ENCODE results near the gene DEPDC4. TPM values are rescaled to one million over a fixed set of nuclear protein-coding genes. Genes with fewer than 3 reads are reported as not detected.

Gene DEPDC4
- total RNA-seq, 2 donors from 2014 or later = 4.8 to 7.3 TPM

DNA sequence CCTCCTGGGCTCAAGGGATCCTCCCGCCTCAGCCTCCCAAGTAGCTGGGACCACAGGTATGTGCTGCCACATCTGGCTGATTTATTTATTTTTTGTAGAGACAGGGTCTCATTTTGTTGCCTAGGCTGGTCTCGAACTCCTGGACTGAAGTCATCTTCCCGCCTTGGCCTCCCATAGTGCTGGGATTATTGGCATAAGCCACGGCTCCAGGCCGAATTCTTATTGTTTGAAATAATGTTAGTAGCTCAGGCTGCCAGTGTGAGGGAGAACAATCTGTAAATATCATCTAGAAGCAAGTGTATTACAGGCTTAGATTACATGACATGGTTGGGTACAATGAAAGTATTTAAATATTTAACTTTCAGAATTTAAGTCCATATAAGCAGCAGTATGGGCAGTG, 58.0 kb downstream of the DEPDC4 start:
- peaks cover 52% of the 10 kb centered on the region for H3K36me3 Mint-ChIP-seq (ENCODE audit: low read depth)
- TF ChIP-seq, protein P1, sequence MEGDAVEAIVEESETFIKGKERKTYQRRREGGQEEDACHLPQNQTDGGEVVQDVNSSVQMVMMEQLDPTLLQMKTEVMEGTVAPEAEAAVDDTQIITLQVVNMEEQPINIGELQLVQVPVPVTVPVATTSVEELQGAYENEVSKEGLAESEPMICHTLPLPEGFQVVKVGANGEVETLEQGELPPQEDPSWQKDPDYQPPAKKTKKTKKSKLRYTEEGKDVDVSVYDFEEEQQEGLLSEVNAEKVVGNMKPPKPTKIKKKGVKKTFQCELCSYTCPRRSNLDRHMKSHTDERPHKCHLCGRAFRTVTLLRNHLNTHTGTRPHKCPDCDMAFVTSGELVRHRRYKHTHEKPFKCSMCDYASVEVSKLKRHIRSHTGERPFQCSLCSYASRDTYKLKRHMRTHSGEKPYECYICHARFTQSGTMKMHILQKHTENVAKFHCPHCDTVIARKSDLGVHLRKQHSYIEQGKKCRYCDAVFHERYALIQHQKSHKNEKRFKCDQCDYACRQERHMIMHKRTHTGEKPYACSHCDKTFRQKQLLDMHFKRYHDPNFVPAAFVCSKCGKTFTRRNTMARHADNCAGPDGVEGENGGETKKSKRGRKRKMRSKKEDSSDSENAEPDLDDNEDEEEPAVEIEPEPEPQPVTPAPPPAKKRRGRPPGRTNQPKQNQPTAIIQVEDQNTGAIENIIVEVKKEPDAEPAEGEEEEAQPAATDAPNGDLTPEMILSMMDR (conservative IDR thresholded peaks at IDR 0.05) = no peak
- Histone ChIP-seq H3K4me1 (ENCODE audit: control insufficient read depth, insufficient read depth, low read length) (no peaks in the 10 kb centered on the region), H3K27ac (ENCODE audit: low read depth, low read length) (no peak overlapping the region), H3K9me3 (ENCODE audit: control insufficient read depth, low read length) (no peaks in the 10 kb centered on the region), H3K36me3 (ENCODE audit: control insufficient read depth, insufficient read depth, low read length) (peaks cover 66% of the 10 kb centered on the region), H3K27me3 (ENCODE audit: control insufficient read depth, insufficient read depth, low read length, poor library complexity, severe bottlenecking) (no peaks in the 10 kb centered on the region), H3K9ac (ENCODE audit: extremely low read depth, low read length, poor library complexity, severe bottlenecking) (no peak overlapping the region), H3K4me3 (ENCODE audit: low read length) (no peak overlapping the region)
- no peaks in the 10 kb centered on the region for H3K4me1 Mint-ChIP-seq
- H3K4me3 Mint-ChIP-seq = no peak overlapping the region
- H3K9me3 Mint-ChIP-seq = no peaks in the 10 kb centered on the region
- no peak overlapping the region for H3K27ac Mint-ChIP-seq
- no peak for DNase-seq
- no peaks in the 10 kb centered on the region for H3K27me3 Mint-ChIP-seq (ENCODE audit: insufficient read depth)
- WGBS, 2 experiments (ENCODE audit: insufficient coverage in 1 of 2, insufficient read length in 1 of 2) = 92 to 94% methylated on average over 2 to 5 of the region's 5 CpGs

DNA sequence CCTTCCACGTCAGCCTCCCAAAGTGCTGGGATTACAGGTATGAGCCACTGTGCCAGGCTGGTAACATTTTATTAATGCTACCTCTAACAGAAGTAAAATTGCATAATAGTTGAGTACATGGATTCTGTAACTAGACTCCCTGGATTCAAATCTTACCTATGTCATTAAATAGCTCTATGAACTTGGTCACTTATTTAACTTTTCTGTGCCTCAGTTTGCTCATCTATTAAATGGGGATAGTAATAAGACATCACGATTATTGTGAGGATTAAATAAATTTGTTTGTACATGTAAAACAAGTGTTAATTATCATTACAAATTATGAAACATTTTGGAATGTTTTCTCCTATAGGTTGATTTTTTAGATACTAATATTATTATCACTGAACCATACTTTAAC, 59.6 kb downstream of the DEPDC4 start:
- TF ChIP-seq, protein P1 (conservative IDR thresholded peaks at IDR 0.05) = no peak
- H3K27me3 Mint-ChIP-seq (ENCODE audit: insufficient read depth) = no peaks in the 10 kb centered on the region
- H3K4me3 Mint-ChIP-seq = no peak overlapping the region
- peaks cover 45% of the 10 kb centered on the region for H3K36me3 Mint-ChIP-seq (ENCODE audit: low read depth)
- Histone ChIP-seq H3K9ac (ENCODE audit: extremely low read depth, low read length, poor library complexity, severe bottlenecking) (no peak overlapping the region), H3K4me1 (ENCODE audit: control insufficient read depth, insufficient read depth, low read length) (no peaks in the 10 kb centered on the region), H3K27me3 (ENCODE audit: control insufficient read depth, insufficient read depth, low read length, poor library complexity, severe bottlenecking) (no peaks in the 10 kb centered on the region), H3K27ac (ENCODE audit: low read depth, low read length) (no peak overlapping the region), H3K9me3 (ENCODE audit: control insufficient read depth, low read length) (no peaks in the 10 kb centered on the region), H3K36me3 (ENCODE audit: control insufficient read depth, insufficient read depth, low read length) (peaks cover 55% of the 10 kb centered on the region), H3K4me3 (ENCODE audit: low read length) (no peak overlapping the region)
- no peaks in the 10 kb centered on the region for H3K9me3 Mint-ChIP-seq
- WGBS, 2 experiments (ENCODE audit: insufficient coverage in 1 of 2, insufficient read length in 1 of 2) = 86% methylated on average over 1 of the region's 2 CpGs; no CpG with 5 or more reads in 1 of the 2 experiments
- no peaks in the 10 kb centered on the region for H3K4me1 Mint-ChIP-seq
- DNase-seq = no peak
- no peak overlapping the region for H3K27ac Mint-ChIP-seq

DNA sequence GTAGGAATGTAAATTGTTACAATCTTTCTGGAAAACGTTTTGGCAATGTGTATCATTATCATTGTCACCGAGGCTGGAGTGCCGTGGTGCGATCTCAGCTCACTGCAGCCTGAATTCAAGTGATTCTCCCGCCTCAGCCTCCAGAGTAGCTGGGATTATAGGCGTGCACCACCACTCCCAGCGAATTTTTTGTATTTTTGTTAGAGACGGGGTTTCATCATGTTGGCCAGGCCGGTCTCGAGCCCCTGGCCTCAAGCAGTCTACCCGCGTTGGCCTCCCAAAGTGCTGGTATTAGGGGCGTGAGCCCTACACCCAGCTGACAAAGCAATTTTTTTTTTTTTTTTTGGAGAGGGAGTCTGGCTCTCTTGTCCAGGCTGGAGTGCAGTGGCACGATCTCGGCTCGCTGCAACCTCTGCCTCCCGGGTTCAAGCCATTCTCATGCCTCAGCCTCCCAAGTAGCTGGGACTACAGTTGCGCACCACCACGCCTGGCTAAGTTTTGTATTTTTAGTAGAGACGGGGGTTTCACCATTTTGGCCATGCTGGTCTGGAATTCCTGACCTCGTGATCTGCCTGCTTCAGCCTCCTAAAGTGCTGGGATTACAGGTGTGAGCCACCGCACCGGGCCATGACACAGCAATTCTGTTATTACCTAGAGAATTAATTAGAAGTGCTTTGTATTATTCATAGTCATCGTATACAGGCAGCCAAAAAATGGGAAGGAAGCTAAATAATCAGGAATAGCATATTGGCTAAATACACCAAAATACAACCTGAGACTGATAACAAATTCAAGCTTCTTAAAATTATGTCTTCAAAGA, 65.1 kb downstream of the DEPDC4 start:
- Histone ChIP-seq H3K9me3 (ENCODE audit: control insufficient read depth, low read length) (no peaks in the 10 kb centered on the region), H3K27me3 (ENCODE audit: control insufficient read depth, insufficient read depth, low read length, poor library complexity, severe bottlenecking) (no peaks in the 10 kb centered on the region), H3K27ac (ENCODE audit: low read depth, low read length) (no peak overlapping the region), H3K9ac (ENCODE audit: extremely low read depth, low read length, poor library complexity, severe bottlenecking) (peak overlapping the region; percentile 54), H3K4me3 (ENCODE audit: low read length) (peak overlapping the region; percentile 95), H3K36me3 (ENCODE audit: control insufficient read depth, insufficient read depth, low read length) (peaks cover 6% of the 10 kb centered on the region), H3K4me1 (ENCODE audit: control insufficient read depth, insufficient read depth, low read length) (no peaks in the 10 kb centered on the region)
- TF ChIP-seq, protein P1 (conservative IDR thresholded peaks at IDR 0.05) = no peak
- H3K4me3 Mint-ChIP-seq = peak overlapping the region; percentile 99
- no peaks in the 10 kb centered on the region for H3K9me3 Mint-ChIP-seq
- H3K36me3 Mint-ChIP-seq (ENCODE audit: low read depth) = peaks cover 8% of the 10 kb centered on the region
- no peaks in the 10 kb centered on the region for H3K4me1 Mint-ChIP-seq
- no peaks in the 10 kb centered on the region for H3K27me3 Mint-ChIP-seq (ENCODE audit: insufficient read depth)
- no peak for DNase-seq
- peak overlapping the region; percentile 94 for H3K27ac Mint-ChIP-seq
- 83 to 89% methylated on average over 12 to 24 of the region's 24 CpGs for WGBS, 2 experiments (ENCODE audit: insufficient coverage in 1 of 2, insufficient read length in 1 of 2)
